Type B pancreatic cell (in vitro differentiated cells): Measurements from ENCODE around the gene WDR64. TPM values are rescaled to one million over a fixed set of nuclear protein-coding genes. Genes with fewer than 3 reads are reported as not detected.

ENCODE experiments used
- DNase-seq: peaks from one replicate; pipeline ENCODE4 v3.0.0; 2021; ENCODE audit warnings: mixed read lengths; ENCODE audit not compliant: unreplicated experiment; ENCODE audit errors: extremely low spot score
- H3K27ac Mint-ChIP-seq: 2 replicates; pipeline ENCODE4 v1.8.0; 2021; ENCODE audit warnings: mild to moderate bottlenecking, mixed read lengths
- H3K27me3 Mint-ChIP-seq: 2 replicates; pipeline ENCODE4 v1.8.0; 2021; ENCODE audit warnings: mixed read lengths
- H3K36me3 Mint-ChIP-seq: 2 replicates; pipeline ENCODE4 v1.8.0; 2021; ENCODE audit warnings: mixed read lengths
- H3K4me1 Mint-ChIP-seq: one replicate; pipeline ENCODE4 v1.8.0; 2021; ENCODE audit warnings: mixed read lengths; ENCODE audit not compliant: unreplicated experiment
- H3K4me3 Mint-ChIP-seq: 2 replicates; pipeline ENCODE4 v1.8.0; 2021; ENCODE audit warnings: mild to moderate bottlenecking, mixed read lengths
- H3K9me3 Mint-ChIP-seq: 2 replicates; pipeline ENCODE4 v1.8.0; 2021; ENCODE audit warnings: mixed read lengths
- total RNA-seq: library from RNA; stranded (reverse); gene quantifications from 2 replicates; pipeline ENCODE4 v1.2.1, GENCODE V29; 2021; ENCODE audit warnings: low replicate concordance
- TF ChIP-seq, protein P1 (sequence below): fragments of 200-600 bp; sonication (generic); conservative IDR thresholded peaks from 2 replicates; pipeline ENCODE4 v1.5.0; 2021; ENCODE audit warnings: antibody characterized with exemption, mild to moderate bottlenecking

WDR64 gene
- total RNA-seq, 1 donor from 2014 or later, result not detected

DNA sequence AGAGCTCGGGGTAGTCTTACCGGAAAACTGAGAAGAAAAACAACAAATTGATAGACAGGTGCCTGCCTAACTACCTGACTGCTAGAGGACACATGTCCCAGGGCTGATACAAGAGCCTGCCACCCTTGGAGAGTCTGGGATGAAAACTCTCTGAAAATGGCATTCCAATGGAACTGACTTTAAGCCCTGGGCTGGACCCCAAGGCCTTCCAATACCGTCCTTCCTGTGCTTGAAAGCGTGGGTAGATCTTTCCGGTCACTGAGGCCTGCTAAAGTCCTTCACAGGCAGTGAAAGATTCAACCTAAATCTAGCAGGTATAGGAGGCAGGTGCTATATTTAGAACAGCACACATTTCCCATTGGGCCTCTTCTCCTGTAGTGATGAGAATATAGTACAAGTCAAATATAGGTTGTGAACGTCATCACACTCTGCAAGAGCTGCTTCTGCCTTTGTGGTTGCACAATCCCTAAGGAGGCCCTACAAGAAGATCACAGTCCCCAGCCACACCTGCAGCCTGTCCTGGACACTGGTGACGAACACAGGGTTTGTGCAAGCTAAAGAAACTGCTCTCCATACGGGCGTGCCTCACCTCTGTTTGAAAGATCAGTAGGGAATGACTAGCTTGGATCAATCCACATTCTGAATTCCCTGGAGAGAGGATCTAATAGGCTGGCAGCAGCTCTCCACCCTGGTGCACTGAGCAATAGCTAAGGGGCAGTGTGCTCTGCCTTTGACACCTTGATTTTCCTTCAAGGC, 11.0 kb upstream of the WDR64 start:
- Mint-ChIP-seq H3K9me3 (peaks cover 22% of the 10 kb centered on the region), H3K36me3 (peaks cover 16% of the 10 kb centered on the region), H3K4me1 (peaks cover 25% of the 10 kb centered on the region), H3K27me3 (no peaks in the 10 kb centered on the region), H3K4me3 (peak overlapping the region; percentile 88), H3K27ac (peak overlapping the region; percentile 79)
- TF ChIP-seq, protein P1, sequence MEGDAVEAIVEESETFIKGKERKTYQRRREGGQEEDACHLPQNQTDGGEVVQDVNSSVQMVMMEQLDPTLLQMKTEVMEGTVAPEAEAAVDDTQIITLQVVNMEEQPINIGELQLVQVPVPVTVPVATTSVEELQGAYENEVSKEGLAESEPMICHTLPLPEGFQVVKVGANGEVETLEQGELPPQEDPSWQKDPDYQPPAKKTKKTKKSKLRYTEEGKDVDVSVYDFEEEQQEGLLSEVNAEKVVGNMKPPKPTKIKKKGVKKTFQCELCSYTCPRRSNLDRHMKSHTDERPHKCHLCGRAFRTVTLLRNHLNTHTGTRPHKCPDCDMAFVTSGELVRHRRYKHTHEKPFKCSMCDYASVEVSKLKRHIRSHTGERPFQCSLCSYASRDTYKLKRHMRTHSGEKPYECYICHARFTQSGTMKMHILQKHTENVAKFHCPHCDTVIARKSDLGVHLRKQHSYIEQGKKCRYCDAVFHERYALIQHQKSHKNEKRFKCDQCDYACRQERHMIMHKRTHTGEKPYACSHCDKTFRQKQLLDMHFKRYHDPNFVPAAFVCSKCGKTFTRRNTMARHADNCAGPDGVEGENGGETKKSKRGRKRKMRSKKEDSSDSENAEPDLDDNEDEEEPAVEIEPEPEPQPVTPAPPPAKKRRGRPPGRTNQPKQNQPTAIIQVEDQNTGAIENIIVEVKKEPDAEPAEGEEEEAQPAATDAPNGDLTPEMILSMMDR, result no peak
- DNase-seq, result no peak

DNA sequence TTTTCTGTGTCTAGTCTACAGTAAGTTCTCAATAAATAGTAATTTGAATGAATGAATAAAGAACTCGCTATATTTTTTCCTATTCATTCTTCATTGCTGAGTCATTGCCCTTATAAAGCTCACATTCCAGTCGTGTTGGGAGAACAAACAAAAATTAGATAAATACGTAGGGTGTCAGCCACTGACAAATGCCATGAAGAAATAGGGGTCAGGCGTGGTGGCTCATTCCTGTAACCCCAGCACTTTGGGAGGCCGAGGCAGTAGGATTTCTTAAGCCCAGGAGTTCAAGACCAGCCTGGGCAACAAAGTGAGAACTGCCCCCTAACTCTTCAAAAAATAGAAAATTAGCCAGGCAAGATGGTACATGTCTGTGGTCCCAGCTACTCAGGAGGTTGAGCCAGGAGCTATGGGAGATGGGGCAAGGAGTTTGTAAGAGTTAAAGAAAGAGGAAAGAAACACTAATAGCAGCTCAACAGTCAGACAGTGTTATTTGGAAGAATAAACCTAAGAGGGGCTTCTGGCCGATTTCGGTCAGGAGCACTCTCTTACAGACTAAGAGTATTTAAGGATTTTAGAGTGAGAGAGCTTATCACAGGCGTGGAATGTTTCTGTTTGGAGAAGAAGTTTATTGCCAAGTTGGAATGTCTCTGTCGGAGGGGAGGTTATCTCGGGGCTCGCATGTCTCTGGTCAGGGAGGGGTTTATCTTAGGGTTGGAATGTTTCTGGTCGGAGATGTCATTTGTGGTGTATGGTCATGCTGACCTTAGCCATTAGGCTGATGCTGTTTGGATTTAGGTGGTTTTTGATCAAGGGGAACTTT, 10.1 kb upstream of the WDR64 start:
- no peak for DNase-seq
- Mint-ChIP-seq H3K9me3 (peaks cover 19% of the 10 kb centered on the region), H3K4me1 (peaks cover 18% of the 10 kb centered on the region), H3K4me3 (peak overlapping the region; percentile 88), H3K27ac (peak overlapping the region; percentile 3), H3K27me3 (no peaks in the 10 kb centered on the region), H3K36me3 (peaks cover 13% of the 10 kb centered on the region)
- TF ChIP-seq, protein P1, result no peak

DNA sequence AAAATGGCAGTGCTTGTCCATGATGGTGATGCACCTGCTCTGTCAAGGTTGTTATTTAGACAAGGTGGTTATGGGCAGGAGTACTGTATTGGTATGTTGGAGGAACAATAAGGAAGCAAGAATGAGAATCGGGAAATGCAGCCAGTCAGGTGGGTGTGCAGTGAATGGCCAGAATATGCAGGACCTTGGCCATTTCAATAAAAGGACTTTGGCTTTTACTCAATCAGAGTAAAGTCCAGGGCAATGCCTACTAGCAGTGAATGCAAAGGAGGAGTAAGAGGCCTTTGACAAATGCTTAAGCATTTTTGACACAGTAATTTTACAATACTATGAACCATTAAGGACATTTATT, 9.5 kb upstream of the WDR64 start:
- Mint-ChIP-seq H3K27ac (no peak overlapping the region), H3K27me3 (no peaks in the 10 kb centered on the region), H3K9me3 (peaks cover 13% of the 10 kb centered on the region), H3K4me3 (peak overlapping the region; percentile 46), H3K36me3 (peaks cover 8% of the 10 kb centered on the region), H3K4me1 (peaks cover 13% of the 10 kb centered on the region)
- TF ChIP-seq, protein P1, result no peak
- DNase-seq, result no peak

DNA sequence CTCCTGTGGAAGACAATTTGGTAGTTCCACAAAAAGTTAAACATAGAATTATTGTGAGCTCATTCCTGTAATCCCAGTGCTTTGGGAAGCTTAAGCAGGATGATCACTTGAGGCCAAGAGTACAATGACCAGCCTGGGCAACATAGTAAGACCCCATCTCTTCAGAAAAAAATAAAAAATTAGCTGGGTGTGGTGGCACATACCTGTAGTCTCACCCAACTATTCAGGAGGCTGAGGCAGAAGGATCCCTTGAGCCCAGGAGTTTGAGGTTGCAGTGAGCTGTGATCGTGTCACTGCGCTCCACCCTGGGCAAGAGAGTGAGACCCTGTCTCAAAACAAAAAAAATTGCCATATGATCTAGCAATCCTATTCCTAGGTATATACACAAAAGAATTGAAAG, 7.8 kb upstream of the WDR64 start:
- Mint-ChIP-seq H3K4me1 (no peaks in the 10 kb centered on the region), H3K4me3 (no peak overlapping the region), H3K27ac (no peak overlapping the region), H3K27me3 (no peaks in the 10 kb centered on the region), H3K36me3 (no peaks in the 10 kb centered on the region), H3K9me3 (peaks cover 13% of the 10 kb centered on the region)
- no peak for DNase-seq
- TF ChIP-seq, protein P1, result no peak

DNA sequence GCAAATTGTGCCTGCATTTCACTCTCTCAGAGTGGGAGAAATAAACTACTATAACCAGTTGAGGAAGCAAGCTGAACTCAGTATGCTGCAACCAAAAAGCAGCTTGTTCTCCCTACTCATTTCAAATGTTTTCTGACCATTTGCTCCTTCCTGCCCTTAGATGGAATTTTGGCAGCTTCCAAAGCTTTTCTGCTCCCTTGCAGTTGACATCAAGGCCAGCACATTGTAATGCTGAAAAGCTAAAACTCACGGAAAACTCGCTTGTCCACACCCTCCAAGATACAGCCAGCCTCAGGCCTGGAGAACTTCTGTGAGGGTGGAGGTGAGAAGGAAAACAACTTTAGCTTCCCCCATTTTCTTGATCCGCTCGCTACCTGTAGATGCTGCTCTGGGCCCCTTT, 6.9 kb upstream of the WDR64 start:
- no peak overlapping the region for H3K27ac Mint-ChIP-seq
- no peak overlapping the region for H3K4me3 Mint-ChIP-seq

More for the DNA sequence above, 6.9 kb upstream of the WDR64 start:
- Mint-ChIP-seq H3K9me3 (peaks cover 13% of the 10 kb centered on the region), H3K36me3 (no peaks in the 10 kb centered on the region), H3K4me1 (no peaks in the 10 kb centered on the region), H3K27me3 (no peaks in the 10 kb centered on the region)
- no peak for DNase-seq
- TF ChIP-seq, protein P1, result no peak
